ENCODE results near the gene SMAD3. TPM values are rescaled to one million over a fixed set of nuclear protein-coding genes. Genes with fewer than 3 reads are reported as not detected.

Gene SMAD3
- total and polyA plus RNA-seq, 2 of the 8 experiments (the other 6 are each of a cell fraction or from before 2014, with no cell fraction given) = 10.1 to 12.4 TPM

- TF ChIP-seq CEBPB (IDR thresholded peaks at IDR 0.05; ENCODE audit: low read depth, low read length) (no peak), EZH2 (IDR thresholded peaks at IDR 0.05; ENCODE audit: low read depth, low read length, severe bottlenecking) (no peak), POU5F1 (IDR thresholded peaks at IDR 0.05; ENCODE audit: low read depth, low read length) (no peak), RFX5 (IDR thresholded peaks at IDR 0.05; ENCODE audit: borderline replicate concordance, low read depth, low read length) (no peak), BCL11A (IDR thresholded peaks at IDR 0.05; ENCODE audit: low read depth in 2 of 2, low read length in 2 of 2) (no peak)
Measured at GRCh38 chr15:67187351-67187854, 122.0 kb downstream of the SMAD3 start (continued).

Measured in H1 (cell line).